HG03354 (cell line): ENCODE results near the gene LPP.
A peak's percentile ranks its signal among the peaks of the same experiment; 100 is the strongest.

Source experiments
- ATAC-seq: cut with Tn5 transposase; IDR thresholded peaks from one replicate; pipeline ENCODE4 v1.9.1; 2021; ENCODE audit warnings: mild to moderate bottlenecking; ENCODE audit not compliant: unreplicated experiment, poor library complexity, severe bottlenecking

LPP gene

DNA sequence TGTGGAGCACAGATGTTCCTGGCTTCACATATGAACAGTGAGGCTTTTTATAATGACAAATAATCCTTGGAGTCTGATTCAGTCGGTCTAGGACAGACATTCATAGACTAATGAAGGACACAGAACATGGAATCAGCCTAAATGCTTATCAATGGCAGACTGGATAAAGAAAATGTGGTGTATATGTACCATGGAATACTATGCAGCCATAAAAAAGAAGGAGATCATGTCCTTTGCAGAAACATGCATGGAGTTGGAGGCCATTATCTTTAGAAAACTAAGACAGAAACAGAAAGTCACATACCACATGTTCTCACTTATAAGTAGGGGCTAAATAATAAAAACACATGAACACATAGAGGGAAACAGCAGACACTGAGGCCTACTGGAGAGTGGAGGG, 19.9 kb upstream of the LPP start:
- ATAC-seq: no peak

DNA sequence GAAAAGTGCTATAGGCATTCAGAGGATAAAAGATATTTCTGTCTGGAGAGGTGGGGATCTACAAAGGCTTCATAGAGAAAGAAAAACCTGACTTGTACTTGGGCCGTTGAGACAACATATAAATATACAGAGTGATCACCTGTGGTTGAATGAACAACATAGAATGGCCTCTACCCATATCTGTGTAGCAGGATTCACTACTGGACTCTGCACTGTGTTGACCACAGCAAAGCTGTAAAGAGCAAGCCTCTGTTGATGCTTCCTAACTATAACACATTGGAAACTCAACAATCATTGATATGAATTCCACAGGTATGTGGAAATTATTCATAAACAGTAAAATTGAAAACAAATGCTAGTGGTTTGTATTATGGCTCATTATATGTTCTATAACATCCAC, 19.1 kb upstream of the LPP start:
- ATAC-seq: no peak

DNA sequence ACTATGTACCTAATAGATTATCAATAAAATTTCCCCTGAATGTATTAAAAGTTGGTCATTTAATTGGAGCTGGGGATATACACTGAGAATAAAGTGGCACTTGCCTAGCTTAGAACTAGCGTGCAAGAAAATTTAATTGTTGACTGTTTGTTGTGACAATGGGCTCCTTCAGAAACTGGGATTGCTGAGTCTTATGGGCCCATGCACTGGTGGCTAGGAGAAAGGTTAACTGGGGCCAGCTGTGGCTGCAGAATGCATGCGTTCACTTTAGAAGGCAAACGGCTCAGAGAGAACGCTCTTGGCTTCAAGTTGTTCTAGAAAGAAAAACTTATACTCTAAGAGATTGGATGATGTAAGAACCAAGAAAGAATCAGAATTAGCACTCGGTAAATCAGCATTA, 18.7 kb upstream of the LPP start:
- no peak for ATAC-seq

- no peak for ATAC-seq
Measured at GRCh38 chr3:188137051-188137450, 16.9 kb upstream of the LPP start.

GRCh38 chr3:188139466-188139865, 14.5 kb upstream of the LPP start:
- ATAC-seq: peak; percentile 49

- no peak for ATAC-seq
Measured at GRCh38 chr3:188146219-188146618, 7.7 kb upstream of the LPP start.

DNA sequence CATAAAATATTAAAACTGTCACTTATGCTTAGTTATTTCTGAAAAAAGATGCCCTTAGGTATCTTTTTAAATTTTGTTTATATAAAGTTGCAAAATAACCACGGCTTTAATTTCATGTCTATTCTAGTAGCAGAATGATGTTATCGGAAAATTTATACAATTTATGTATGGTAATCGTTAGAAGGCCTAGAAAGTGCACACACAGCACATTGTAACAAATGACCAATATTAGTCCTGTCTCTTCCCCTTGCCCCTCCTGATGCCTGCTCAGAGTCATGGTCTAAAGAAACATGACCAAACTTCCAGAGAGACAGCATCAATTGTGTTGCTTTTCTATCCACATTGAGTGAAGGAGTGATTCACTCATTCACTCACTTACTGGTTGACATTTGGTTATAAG, 6.2 kb upstream of the LPP start:
- no peak for ATAC-seq

GRCh38 chr3:188148318-188148717, 5.6 kb upstream of the LPP start:
- no peak for ATAC-seq

- no peak for ATAC-seq
Measured at GRCh38 chr3:188149587-188149986, 4.4 kb upstream of the LPP start.

DNA sequence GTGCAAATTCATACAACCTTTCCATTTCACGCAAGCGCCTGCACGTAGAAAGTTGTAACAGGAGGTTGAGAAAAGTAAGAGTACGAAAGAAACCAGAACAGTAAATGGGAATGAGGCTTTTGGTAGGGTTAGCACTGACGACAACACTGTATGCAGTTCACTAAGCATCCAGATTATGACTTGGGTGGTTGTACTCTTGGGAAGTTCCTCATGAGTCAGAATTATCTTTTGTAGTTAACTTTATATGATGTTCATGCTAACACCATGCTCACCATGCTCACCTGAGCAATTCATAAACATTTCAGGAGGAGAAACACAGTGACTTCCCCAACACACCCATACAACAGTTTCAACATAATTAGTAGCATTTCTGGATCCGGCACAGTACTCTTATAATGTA, 3.0 kb upstream of the LPP start:
- no peak for ATAC-seq

GRCh38 chr3:188151438-188151837, 2.5 kb upstream of the LPP start:
- no peak for ATAC-seq

DNA sequence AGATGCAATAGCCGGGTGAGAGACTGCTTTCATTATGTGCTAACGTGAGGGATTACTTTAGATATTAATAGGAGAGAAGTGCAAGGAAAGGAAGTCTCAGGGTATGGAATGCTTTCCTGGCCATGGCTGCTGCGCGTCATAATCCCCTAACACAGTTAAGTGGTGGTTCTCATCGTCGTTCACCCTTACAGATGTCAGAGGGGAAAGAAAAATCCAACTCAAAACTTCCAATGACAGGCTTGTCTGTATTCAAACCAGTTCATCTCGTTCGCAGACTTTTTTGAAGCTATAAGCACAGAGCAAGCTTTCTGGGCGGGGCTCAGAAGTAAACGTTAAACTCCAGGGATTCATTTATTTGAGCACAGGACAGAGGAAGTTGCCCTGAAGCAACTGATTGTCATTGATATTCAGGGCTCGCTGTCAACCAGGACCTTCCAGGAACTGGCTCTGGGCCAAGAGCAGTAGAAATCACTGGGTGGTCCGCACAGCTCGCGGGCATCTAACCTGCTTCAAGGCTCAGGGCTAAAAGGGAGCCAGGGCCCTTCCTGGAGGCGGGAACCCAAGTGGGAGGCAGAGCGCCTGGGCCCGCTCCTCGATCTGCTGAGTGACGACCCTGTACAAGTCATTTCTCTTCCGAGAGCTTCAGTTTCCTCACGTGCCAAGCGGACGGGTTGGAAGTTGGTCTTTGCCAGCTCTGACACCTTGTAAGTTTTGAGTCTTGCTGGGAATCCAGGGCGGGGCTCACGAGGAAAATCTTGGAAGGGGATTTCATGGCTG, 1.1 kb upstream of the LPP start:
- no peak for ATAC-seq

GRCh38 chr3:188153437-188154013, 432 bp upstream of the LPP start:
- peak; percentile 15 for ATAC-seq

DNA sequence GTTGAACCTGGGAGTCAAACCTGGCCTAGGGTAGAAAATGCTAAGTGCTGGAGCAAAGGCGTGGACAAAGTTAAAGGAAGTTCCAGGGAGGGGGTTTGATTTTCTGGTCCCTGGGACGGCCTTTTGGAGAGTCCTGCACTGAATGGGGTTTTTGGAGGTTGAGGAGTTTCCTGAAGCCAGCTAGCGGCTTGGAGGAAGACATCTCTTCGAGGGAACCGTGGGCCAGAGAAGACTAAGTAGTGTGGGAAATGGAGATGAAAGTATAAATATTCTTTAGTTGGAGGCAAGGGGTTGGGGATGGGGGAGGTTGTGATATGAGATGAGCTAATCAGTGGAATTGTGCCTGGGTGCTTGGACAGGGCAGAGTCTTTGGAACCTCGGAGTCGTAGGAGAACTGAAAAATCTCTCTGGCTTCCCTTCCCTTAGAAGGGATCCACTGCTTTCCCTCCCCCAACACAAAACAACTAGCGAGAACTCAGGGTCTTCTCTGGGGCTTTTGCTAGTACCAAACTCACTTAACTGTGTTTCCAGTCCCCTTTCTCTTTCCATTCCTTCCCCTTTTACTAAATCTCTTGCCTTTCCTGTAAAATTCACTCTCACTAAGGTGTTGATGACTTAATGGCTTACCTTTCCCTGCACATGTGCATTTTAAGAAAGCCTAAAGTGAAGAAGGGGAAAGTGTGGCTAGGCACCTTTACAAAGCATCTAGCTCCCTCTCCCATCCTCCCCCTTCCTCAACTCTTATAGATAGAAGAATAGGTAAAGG, 1.0 kb downstream of the LPP start:
- ATAC-seq: no peak

DNA sequence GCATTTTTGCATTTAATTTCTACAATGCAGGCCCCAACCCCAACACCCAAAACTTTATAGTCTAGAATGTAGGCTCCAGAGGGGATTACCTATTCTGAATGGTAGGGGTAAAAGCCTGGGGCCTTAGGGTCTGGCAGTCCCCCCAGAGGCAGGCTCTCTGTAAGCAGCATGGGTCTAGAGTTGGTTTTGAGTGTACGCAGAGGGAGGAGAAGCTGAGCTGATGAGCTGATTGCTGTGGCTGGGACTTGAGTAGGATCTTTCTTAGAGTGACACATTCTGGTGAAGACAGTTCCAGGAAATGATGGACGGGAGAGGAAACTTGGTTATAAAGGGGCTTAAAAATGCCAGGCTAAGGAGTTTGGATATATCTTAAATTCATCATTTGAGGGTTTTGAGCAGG, 2.1 kb downstream of the LPP start:
- no peak for ATAC-seq

- ATAC-seq: no peak
Measured at GRCh38 chr3:188157407-188157806, 3.5 kb downstream of the LPP start.

DNA sequence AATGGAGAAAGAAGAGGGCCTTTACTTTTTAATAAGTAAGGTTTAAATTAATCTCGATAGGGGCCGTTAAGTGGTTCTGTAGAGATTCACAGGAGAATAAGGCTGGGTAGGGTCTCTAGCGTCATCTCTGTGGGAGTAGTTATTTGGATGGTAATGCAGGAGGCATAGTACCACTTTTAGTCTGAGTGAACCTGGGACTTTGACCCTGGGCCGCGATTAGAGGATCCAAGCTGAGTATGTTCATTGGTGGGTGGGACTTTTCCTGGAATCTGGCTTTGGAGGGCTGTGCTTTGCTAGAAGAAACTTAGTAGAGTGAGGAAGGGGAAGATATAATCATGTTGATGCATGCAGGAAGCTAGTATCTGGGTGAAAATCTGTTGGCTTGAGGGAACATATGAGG, 4.0 kb downstream of the LPP start:
- ATAC-seq: no peak

DNA sequence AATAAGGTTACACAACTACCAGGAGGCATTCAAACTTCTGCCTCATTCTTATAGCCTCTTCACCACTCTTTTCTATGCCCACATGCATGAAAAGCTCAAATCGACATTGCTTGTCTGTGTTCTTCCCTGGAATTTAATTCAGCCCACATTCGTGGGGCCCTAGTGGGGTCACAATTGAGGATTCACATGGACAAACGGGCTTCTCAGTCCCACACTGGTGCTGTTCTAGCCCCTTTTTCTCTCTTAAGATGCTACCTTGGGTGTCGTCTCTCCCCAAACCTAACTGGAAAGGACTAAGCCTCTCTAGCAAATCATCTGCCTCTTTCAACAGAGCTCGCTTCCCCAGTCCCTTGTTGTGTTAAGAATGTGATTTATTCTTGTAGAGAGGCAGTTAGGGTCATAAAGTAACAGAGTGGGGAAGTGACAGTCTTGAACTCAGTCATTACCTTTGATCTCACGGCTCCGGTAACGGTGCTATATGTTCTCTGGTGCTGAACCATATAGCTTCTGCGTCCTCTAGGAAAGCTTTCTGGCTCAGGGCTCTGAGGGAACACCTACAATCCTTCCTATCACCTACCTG, 4.9 kb downstream of the LPP start:
- ATAC-seq: no peak

GRCh38 chr3:188160751-188161150, 6.8 kb downstream of the LPP start:
- ATAC-seq: no peak

GRCh38 chr3:188164248-188164687, 10.3 kb downstream of the LPP start:
- ATAC-seq: no peak

- no peak for ATAC-seq
Measured at GRCh38 chr3:188165596-188165995, 11.6 kb downstream of the LPP start.
